ENCODE results near the gene ULBP2.
A peak's percentile ranks its signal among the peaks of the same experiment; 100 is the strongest.
"Not testable (repeated sequence)": the region's sequence is repeated elsewhere in the genome, so short reads cannot be mapped to it uniquely, and the experiment has no call there.

ULBP2 gene

GRCh38 chr6:149951626-149952025 is 9.8 kb downstream of the ULBP2 start:
- DNase-seq, result no peak

GRCh38 chr6:149953390-149953789 is 11.6 kb downstream of the ULBP2 start:
- DNase-seq, result not testable (repeated sequence)

DNA sequence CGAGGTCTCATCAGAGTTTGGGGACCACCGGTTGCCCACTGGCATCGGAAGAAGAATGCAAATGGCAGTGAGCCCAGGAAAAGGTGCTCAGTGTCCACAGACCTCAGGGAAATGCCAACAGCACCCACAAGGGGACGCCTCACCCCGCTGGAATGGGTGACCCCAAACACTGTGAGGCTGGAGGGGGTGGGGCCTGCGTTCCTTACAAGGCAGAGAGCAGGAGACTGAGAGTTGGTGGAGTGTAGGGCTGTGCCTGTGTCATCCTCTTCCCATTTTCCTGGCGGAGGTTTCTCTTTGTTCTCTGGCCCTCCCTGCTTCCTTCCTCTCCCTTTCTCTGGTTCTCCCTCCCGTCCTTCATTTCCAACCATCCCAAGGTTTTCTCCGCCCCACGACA is 12.1 kb downstream of the ULBP2 start:
- not testable (repeated sequence) for DNase-seq

DNA sequence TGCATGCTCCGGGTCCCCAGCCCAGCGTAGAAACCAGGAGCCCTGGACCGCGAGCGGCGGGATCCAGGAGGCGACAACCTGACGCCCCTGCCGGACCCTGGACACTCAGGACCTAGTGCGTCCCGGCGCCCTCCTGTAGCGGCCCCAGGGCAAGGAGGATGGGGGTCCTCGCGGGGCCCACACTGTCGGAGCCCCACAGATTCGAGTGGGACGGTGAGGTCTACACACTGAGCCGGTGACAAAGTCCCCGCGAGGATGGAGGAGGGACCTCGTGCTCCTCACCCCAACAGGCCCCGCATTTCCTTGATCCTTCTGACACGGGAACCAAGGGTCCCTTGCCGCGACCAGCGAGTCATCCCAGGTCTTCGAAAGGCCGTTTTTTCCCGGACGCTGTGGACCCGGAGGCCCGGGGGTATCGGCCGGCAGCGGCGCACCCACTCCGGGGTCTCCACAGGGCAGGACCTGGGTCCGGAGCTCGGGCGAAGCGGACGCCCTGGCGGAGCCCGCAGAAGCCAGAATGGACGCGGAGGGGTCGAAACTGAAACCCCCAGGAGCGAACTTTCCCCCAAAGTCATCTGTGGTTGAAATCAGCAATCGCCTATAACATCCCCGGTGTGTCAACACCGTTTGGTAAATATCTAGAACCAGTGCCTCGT is 12.6 kb downstream of the ULBP2 start:
- DNase-seq, result not testable (repeated sequence)

- not testable (repeated sequence) for DNase-seq
These were observed 13.3 kb downstream of the ULBP2 start for GRCh38 chr6:149954984-149955653.

DNA sequence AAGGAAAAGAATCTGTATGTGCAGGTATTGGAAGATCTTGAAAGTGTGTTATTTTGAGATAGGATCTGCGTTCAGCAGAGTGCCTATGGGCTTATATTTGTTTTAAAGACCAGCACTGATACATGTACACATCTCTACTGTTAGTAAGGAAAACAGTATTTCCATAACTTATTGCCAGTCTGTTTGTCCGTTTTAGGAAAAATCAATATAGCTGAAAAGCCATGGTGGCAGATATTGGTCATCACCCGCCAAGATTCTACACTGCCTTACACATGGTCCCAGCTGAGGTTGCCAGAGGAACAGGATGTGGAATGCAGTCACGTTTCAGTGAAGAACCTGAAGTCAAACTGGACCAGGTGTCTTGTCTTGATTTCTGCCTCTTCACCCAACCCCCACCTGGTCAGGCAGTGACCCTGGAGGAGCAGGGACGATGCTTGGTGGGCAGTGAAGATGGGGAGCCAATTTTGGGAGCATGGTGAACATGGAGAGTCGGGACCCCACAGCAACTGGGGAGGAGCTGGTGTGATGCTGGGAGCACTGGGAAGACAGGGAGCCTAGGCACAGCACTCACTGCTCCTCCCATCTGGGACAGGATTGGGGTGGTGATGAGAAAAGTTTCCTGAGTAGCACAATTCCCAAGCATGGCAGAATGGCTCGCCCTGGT is 14.0 kb downstream of the ULBP2 start:
- not testable (repeated sequence) for DNase-seq

GRCh38 chr6:149958124-149958523 is 16.3 kb downstream of the ULBP2 start:
- DNase-seq, result not testable (repeated sequence)

- not testable (repeated sequence) for DNase-seq
These were observed 18.0 kb downstream of the ULBP2 start for GRCh38 chr6:149959806-149960205.

- DNase-seq, result no peak
These were observed 18.7 kb downstream of the ULBP2 start for GRCh38 chr6:149960488-149960887.

DNA sequence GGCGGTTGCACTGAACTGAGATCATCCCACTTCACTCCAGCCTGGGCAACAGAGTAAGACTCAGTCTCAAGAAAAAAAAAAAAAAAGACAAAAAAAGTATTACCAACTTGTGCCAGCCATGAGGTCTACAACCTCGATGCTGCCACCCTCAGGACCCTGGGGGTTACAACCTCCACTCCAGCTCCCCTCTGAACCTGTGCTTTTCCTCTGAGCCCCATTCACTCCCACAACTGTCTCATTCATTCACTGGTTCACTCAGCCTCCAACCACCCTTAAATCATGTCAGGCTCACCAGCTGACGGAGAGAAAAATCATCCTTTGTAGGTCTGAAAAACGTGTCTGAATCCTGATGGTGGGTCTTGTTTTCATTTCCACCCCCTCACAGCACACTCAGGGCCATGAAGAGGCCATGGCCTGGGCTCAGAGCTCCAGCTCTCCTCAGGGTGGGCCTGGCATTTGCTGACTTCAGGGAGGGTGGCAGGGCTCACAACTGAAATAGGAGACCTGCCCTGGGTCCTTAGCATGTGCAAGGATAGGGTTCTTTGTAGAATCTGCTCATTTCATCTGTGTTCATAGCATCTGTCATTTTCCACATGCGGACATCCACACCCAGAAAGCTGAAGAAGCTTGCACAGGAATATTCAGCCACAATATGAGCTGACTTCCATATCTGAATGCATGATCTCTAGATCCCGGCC is 20.1 kb downstream of the ULBP2 start:
- DNase-seq, result no peak

- DNase-seq, result no peak
These were observed 20.8 kb downstream of the ULBP2 start for GRCh38 chr6:149962461-149963211.

DNA sequence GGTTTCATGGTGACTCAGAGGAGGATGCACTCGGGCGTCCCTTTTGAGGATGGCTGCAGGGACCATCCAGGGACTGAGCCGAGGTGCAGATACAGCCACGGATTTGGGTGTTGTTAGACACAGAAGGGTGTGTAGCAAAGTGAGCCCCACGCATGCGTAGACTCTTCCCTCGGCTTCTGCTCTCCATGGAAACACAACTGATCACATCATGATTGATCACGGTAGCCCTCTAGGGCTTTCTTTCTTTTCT is 21.3 kb downstream of the ULBP2 start:
- no peak for DNase-seq

- DNase-seq, result peak; percentile 81 to 86
These were observed 21.9 kb downstream of the ULBP2 start, which contains the start of gene ULBP1 for GRCh38 chr6:149963462-149964307. TSS of gene ULBP1 (plus strand) at chr6:149963943. CDS start at chr6:149964050, 107 bp downstream.

- DNase-seq, result no peak
These were observed 22.7 kb downstream of the ULBP2 start for GRCh38 chr6:149964308-149965193.

GRCh38 chr6:149965194-149966020 is 23.6 kb downstream of the ULBP2 start:
- DNase-seq, result peak in 1 of 2 donors; percentile 13

- DNase-seq, result not testable (repeated sequence)
These were observed 24.5 kb downstream of the ULBP2 start for GRCh38 chr6:149966319-149966718.

DNA sequence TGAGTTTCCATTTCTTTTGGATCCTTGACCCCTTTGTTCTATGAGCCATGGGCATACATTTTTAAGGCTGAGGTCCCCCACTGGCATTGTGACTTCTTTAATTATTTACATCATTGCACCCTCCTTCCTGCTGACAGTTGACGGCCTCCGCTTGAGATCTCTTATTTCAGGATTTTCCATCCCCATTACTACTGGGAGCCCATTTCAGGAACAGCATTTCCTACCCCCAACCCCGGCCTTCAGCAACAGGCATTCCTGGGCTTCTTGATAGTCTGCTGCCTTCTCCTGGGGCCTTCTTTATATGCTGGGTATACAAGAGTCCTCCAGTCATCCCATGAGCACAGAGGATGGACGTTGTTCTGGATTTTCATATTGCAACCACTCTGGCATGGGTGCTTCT is 25.8 kb downstream of the ULBP2 start:
- no peak for DNase-seq

- not testable (repeated sequence) for DNase-seq
These were observed 26.2 kb downstream of the ULBP2 start for GRCh38 chr6:149967999-149968398.

DNA sequence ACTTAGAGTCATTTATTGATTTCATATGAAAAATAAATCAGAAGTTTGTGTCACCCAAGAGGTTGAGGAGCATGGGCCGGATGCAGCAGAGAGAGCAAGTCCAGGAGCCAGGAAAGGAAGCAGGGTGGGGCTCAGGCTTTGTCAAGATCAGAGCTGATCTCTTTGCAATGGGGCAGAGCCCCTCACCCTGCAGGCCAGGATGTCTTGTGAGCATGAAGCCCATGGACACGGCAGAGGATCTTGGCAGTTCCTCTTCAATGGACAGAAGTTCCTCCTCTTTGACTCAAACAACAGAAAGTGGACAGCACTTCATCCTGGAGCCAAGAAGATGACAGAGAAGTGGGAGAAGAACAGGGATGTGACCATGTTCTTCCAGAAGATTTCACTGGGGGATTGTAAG is 27.1 kb downstream of the ULBP2 start:
- not testable (repeated sequence) for DNase-seq

DNA sequence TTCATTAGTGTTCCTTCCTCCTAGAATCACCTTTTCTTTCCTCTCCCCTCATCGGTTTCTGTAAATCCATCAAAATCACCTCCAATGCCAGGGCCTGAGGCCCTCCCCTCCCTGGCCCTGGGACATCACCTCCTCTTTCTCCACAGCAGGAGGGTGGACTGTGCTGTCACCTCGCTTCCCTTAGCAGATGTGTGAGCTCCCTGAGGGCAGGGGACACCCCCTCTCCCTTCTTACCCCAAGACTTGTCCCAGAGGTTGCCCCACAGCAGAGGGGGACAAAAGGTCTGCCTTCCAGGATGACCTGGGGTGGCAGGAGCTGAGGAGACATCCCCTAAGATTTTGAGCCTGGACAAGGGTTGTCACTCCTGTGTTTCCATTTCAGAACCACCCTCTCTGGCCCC is 27.8 kb downstream of the ULBP2 start:
- DNase-seq, result no peak

Data from inflammatory macrophage (primary cell).